Spleen (tissue), 11 donors: Measurements from ENCODE around the gene DUSP28. TPM values are rescaled to one million over a fixed set of nuclear protein-coding genes. Genes with fewer than 3 reads are reported as not detected.
"Not testable (repeated sequence)": the region's sequence is repeated elsewhere in the genome, so short reads cannot be mapped to it uniquely, and the experiment has no call there.

Experiments used
- DNase-seq: peaks from one replicate; pipeline ENCODE4 v3.0.0-alpha.2; 2020
- H3K27ac ChIP-seq, 8 donors: fragments of 200-600 bp; sonication (generic) in 7 of 8; 1 replicate in 4 of 8; 2 replicates in 4 of 8; pipeline versions ENCODE4 v1.5.0 to v1.8.0; 2016 to 2021; ENCODE audit warnings: inconsistent platforms in 4 of 8, mild to moderate bottlenecking in 4 of 8, moderate library complexity in 1 of 8
- H3K27me3 ChIP-seq, 7 donors: fragments of 200-600 bp; sonication (generic) in 6 of 7; replicated peaks in 1 of 7; 1 replicate in 4 of 7; 2 replicates in 3 of 7; pipeline versions ENCODE4 v1.5.0 to v1.8.0; 2016 to 2021; ENCODE audit warnings: inconsistent platforms in 3 of 7, mild to moderate bottlenecking in 1 of 7
- H3K36me3 ChIP-seq, 6 donors: fragments of 200-600 bp; sonication (generic) in 5 of 6; 1 replicate in 4 of 6; 2 replicates in 2 of 6; pipeline versions ENCODE4 v1.5.0 to v1.8.0; 2016 to 2021; ENCODE audit warnings: inconsistent platforms in 2 of 6
- H3K4me1 ChIP-seq, 6 donors: fragments of 200-600 bp; sonication (generic) in 5 of 6; 1 replicate in 3 of 6; 2 replicates in 3 of 6; pipeline versions ENCODE4 v1.5.0 to v1.8.0; 2016 to 2021; ENCODE audit warnings: inconsistent platforms in 3 of 6
- H3K4me3 ChIP-seq, 8 donors: fragments of 200-600 bp; sonication (generic) in 7 of 8; 1 replicate in 4 of 8; 2 replicates in 4 of 8; pipeline versions ENCODE4 v1.5.0 to v1.8.0; 2016 to 2021; ENCODE audit warnings: inconsistent platforms in 4 of 8, mild to moderate bottlenecking in 4 of 8, moderate library complexity in 2 of 8
- H3K9me3 ChIP-seq, 8 donors: fragments of 200-600 bp; sonication (generic) in 7 of 8; 1 replicate in 4 of 8; 2 replicates in 4 of 8; pipeline versions ENCODE4 v1.5.0 to v1.8.0; 2016 to 2021; ENCODE audit warnings: inconsistent platforms in 4 of 8
- POLR2A ChIP-seq, 3 donors: fragments of 450-650 bp; IDR thresholded peaks; one replicate each; pipeline ENCODE4 v1.5.1; 2017; ENCODE audit warnings: antibody characterized with exemption in 3 of 3, mild to moderate bottlenecking in 1 of 3
- POLR2AphosphoS5 ChIP-seq, 3 donors: sonication (generic); formaldehyde crosslinking; IDR thresholded peaks; one replicate each; pipeline ENCODE4 v1.5.1; 2017; ENCODE audit warnings: antibody characterized with exemption in 3 of 3
- WGBS, 5 donors: extraction: QIAGEN DNeasy Blood & Tissue Kit in 3 of 5; methylation state at CpG; one replicate each; pipeline versions ENCODE4 v1.1.5 to v1.1.7; 2013 to 2018; 5-methylcytosine and 5-hydroxymethylcytosine counted together
- intact Hi-C: fragments of 100-400 bp; cut with DNase I; formaldehyde crosslinking; loops from one replicate; pipeline ENCODE4 v1.15.0; 2023; ENCODE audit warnings: low total_unique reads
- polyA plus RNA-seq, 3 donors: library from polyadenylated mRNA; stranded (reverse); fragments of 200-250 nt; gene quantifications; one replicate each; pipeline ENCODE4 v1.2.1, GENCODE V29; 2013
- total RNA-seq, 7 donors: library from RNA; depleted of rRNA in 3 of 7; stranded (reverse); fragments of >200 nt in 3 of 7; fragmentation: NEBNext Ultra II Directional in 4 of 7; extraction: Animal tissue kit (Norgen Biotek cat#: 25700) in 4 of 7; gene quantifications; one replicate each; pipeline versions ENCODE4 v1.1.0 to v1.2.1, GENCODE V29; 2016 to 2021
- TF ChIP-seq, protein P1 (sequence below), 11 experiments: fragments of 200-600 bp in 7 of 11; fragments of 450-650 bp in 4 of 11; sonication (generic) in 4 of 11; IDR thresholded peaks in 8 of 11; conservative IDR thresholded peaks in 3 of 11; 1 replicate in 7 of 11; 2 replicates in 4 of 11; pipeline versions ENCODE4 v1.4.0 to v1.8.0; 2016 to 2021; ENCODE audit warnings: antibody characterized with exemption in 11 of 11, inconsistent platforms in 4 of 11, mild to moderate bottlenecking in 1 of 11
- donor health status: healthy with polysubstance abuse.
- donor health status: DM: no; HTN: no; CAD: no; lungs with moderate emphysema.
- donor health status: DM: no; HTN: no; CAD: no.
- donor health status: Bipolar disorder and iron deficiency.
- donor health status: healthy.
- donor health status: DM: no; HTN: no; CAD: no.
- donor health status: DM: yes; HTN: yes; CAD: no.

DUSP28 gene
- total and polyA plus RNA-seq, 10 donors = 5.9 to 13.6 (median 7.2) TPM

DNA sequence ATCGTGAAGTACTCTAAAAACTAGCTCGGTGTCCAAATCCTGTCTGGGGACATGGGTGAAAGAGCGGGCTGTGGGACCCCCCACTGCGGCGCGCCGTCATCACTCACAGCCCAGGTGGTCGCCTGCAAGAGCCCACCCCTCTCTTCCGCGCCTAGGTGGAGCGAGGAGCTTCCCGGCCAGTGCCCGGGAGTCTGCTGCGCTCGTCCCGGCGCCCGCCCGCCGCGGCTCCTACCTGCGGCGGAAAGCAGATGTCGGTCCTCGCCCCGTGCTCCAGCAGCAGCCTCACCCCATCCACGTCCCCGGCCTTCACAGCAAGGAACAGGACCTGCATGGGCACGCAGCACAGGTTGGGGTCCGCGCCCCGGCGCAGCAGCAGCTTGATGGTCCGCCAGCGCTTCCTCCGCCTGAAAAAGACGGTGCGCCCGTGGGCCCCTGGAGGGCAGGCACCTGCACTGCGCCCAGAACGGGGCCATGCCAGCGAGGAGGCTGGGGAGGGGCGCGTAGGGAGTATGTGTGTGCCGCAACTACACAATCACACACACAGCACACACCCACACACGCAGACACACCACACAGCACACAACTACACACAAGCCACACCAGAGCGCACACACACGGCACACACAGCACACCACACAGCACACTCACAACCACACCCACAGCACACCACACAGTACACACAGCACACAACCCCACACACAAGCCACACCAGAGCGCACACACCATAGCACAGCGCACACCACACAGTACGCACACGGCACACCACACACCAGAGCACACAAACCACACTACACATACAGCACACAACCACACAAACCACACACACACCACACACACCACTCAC lies 39.8 kb upstream of the DUSP28 start:
- peak; percentile 66 for DNase-seq
- intact Hi-C loops = no loop called here
- TF ChIP-seq POLR2AphosphoS5 (IDR thresholded peaks at IDR 0.05) = peak in 1 of 3 donors; percentile 37
- TF ChIP-seq, protein P1, sequence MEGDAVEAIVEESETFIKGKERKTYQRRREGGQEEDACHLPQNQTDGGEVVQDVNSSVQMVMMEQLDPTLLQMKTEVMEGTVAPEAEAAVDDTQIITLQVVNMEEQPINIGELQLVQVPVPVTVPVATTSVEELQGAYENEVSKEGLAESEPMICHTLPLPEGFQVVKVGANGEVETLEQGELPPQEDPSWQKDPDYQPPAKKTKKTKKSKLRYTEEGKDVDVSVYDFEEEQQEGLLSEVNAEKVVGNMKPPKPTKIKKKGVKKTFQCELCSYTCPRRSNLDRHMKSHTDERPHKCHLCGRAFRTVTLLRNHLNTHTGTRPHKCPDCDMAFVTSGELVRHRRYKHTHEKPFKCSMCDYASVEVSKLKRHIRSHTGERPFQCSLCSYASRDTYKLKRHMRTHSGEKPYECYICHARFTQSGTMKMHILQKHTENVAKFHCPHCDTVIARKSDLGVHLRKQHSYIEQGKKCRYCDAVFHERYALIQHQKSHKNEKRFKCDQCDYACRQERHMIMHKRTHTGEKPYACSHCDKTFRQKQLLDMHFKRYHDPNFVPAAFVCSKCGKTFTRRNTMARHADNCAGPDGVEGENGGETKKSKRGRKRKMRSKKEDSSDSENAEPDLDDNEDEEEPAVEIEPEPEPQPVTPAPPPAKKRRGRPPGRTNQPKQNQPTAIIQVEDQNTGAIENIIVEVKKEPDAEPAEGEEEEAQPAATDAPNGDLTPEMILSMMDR (IDR thresholded peaks at IDR 0.05 in 8 of 11, conservative IDR thresholded peaks at IDR 0.05 in 3 of 11) = no peak
- no peak for TF ChIP-seq POLR2A (IDR thresholded peaks at IDR 0.05)
- no peak overlapping the region for H3K27ac ChIP-seq
- H3K4me1 ChIP-seq = peaks cover 0 to 16% (median 3%) of the 10 kb centered on the region in 6 donors
- H3K9me3 ChIP-seq = peaks cover 0 to 36% (median 19%) of the 10 kb centered on the region in 8 donors
- H3K27me3 ChIP-seq = peaks cover 0 to 16% (median 0%) of the 10 kb centered on the region in 7 donors
- peaks cover 0 to 47% (median 26%) of the 10 kb centered on the region in 6 donors for H3K36me3 ChIP-seq
- H3K4me3 ChIP-seq = no peak overlapping the region
- 45 to 54% (median 51%) methylated on average over 26 to 52 of the region's 52 CpGs for WGBS, 5 donors

DNA sequence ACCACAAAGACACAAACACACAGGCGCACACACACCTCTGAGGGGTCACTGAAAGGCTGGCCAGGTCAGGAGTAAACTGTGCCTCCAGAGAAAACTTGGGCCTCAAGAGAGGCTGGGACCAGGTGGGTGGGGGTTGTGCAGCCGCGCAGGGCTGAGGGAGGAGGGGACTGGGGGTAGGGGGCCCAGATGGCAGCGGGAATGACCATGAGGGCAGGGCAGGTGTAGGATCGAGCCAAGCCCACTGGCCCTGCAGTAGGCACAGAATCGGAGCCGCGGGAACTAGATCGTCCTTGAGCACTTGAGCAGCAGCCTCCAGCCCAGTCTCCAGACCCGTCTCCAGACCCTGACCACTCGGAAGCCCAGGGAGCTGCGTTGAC lies 39.2 kb upstream of the DUSP28 start:
- Histone ChIP-seq H3K27ac (no peak overlapping the region), H3K4me3 (no peak overlapping the region), H3K27me3 (peaks cover 0 to 16% (median 0%) of the 10 kb centered on the region in 7 donors), H3K9me3 (peaks cover 0 to 42% (median 25%) of the 10 kb centered on the region in 8 donors), H3K36me3 (peaks cover 0 to 53% (median 31%) of the 10 kb centered on the region in 6 donors), H3K4me1 (peaks cover 0 to 16% (median 3%) of the 10 kb centered on the region in 6 donors)
- intact Hi-C loops = no loop called here
- TF ChIP-seq POLR2A (IDR thresholded peaks at IDR 0.05) (no peak), POLR2AphosphoS5 (IDR thresholded peaks at IDR 0.05) (no peak)
- TF ChIP-seq, protein P1 (IDR thresholded peaks at IDR 0.05 in 8 of 11, conservative IDR thresholded peaks at IDR 0.05 in 3 of 11) = no peak
- DNase-seq = peak; percentile 57
- WGBS, 5 donors = 88 to 95% (median 93%) methylated on average over 12 of the region's 12 CpGs

DNA sequence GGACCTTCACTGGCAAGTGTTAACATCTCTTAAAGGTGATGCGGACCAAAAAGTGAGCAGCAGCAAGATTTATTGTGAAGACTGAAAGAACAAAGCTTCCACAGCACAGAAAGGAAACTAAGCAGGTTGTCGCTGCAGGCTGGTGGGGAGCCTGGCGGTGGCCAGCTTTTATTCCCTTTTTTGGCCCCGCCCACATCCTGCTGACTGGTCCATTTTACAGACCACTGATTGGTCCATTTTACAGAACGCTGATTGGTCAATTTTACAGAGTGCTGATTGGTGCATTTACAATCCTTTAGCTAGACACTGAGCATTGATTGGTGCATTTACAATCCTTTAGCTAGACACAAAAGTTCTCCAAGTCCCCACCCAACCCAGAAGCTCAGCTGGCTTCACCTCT lies 38.3 kb upstream of the DUSP28 start:
- 92 to 97% (median 95%) methylated on average over 5 of the region's 5 CpGs for WGBS, 5 donors
- peak; percentile 32 for DNase-seq
- Histone ChIP-seq H3K9me3 (peaks cover 0 to 48% (median 26%) of the 10 kb centered on the region in 8 donors), H3K4me1 (peaks cover 0 to 16% (median 3%) of the 10 kb centered on the region in 6 donors), H3K27me3 (peaks cover 0 to 16% (median 0%) of the 10 kb centered on the region in 7 donors), H3K36me3 (peaks cover 0 to 61% (median 32%) of the 10 kb centered on the region in 6 donors)
- intact Hi-C loops, H3K27ac ChIP-seq, H3K4me3 ChIP-seq: not testable (repeated sequence)

DNA sequence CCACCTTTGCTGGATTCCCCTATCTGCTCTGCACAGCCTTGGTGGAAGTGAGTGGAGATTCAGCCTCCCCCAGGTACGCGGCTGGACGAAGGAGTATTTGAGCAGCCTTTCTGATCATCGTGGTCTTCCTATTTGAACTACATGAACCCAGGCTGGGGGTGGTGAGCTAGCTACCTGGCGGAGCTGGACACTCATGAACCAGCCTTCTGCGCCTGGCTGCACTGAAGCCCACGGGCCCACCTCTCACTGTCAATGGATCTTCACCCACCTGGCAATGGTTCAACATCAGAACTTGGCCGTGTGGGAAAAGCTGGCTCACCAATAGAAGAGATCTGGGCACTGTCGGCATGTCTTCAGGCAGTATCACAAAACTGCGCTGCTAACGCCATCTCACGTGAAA lies 37.8 kb upstream of the DUSP28 start:
- Histone ChIP-seq H3K9me3 (peaks cover 0 to 48% (median 26%) of the 10 kb centered on the region in 8 donors), H3K27ac (no peak overlapping the region), H3K36me3 (peaks cover 0 to 64% (median 32%) of the 10 kb centered on the region in 6 donors), H3K4me3 (no peak overlapping the region), H3K4me1 (peaks cover 0 to 16% (median 3%) of the 10 kb centered on the region in 6 donors), H3K27me3 (peaks cover 0 to 16% (median 0%) of the 10 kb centered on the region in 7 donors)
- DNase-seq = peak; percentile 41
- intact Hi-C loops = no loop called here
- TF ChIP-seq POLR2A (IDR thresholded peaks at IDR 0.05) (no peak), POLR2AphosphoS5 (IDR thresholded peaks at IDR 0.05) (no peak)
- TF ChIP-seq, protein P1 (IDR thresholded peaks at IDR 0.05 in 8 of 11, conservative IDR thresholded peaks at IDR 0.05 in 3 of 11) = no peak
- WGBS, 5 donors = 95 to 98% (median 97%) methylated on average over 12 of the region's 12 CpGs
